Measurements from ENCODE around the gene AGAP6. TPM values are rescaled to one million over a fixed set of nuclear protein-coding genes. Genes with fewer than 3 reads are reported as not detected.

The AGAP6 gene
- total and polyA plus RNA-seq, 2 of the 8 experiments (the other 6 are each of a cell fraction or from before 2014, with no cell fraction given), result 13.0 to 15.3 TPM

GRCh38 chr10:50033481-50033880, 45.3 kb downstream of the AGAP6 start:
- ChIA-PET POLR2A (ENCODE audit: partially characterized antibody) (no interaction called here), CTCF (ENCODE audit: partially characterized antibody) (no interaction called here)
- Histone ChIP-seq H3K4ac (replicated peaks; ENCODE audit: insufficient read length, low read depth, low read length) (no peak overlapping the region), H3K79me1 (ENCODE audit: low read depth, low read length) (no peaks in the 10 kb centered on the region), H4K8ac (ENCODE audit: extremely low read depth, insufficient read depth, low read length) (no peak overlapping the region), H2AFZ (ENCODE audit: low read length) (no peak overlapping the region), H3K4me2 (ENCODE audit: insufficient read depth in 1 of 2, low read depth in 2 of 2, low read length in 2 of 2) (no peak overlapping the region), H3K14ac (ENCODE audit: insufficient read length) (no peak overlapping the region), H3K56ac (replicated peaks; ENCODE audit: insufficient read length, low read depth, low read length) (no peak overlapping the region), H2BK12ac (ENCODE audit: low read depth, low read length) (no peak overlapping the region), H4K20me1 (replicated peaks in 1 of 2; ENCODE audit: control insufficient read depth in 1 of 2, insufficient read depth in 2 of 2, low read length in 2 of 2) (no peaks in the 10 kb centered on the region), H3K23me2 (ENCODE audit: low read depth, low read length) (no peaks in the 10 kb centered on the region), H2BK15ac (ENCODE audit: low read length) (no peak overlapping the region), H4K5ac (ENCODE audit: insufficient read length, low read depth, low read length) (no peak overlapping the region), H3K9ac (replicated peaks in 1 of 4; ENCODE audit: extremely low read depth in 1 of 4, low read depth in 3 of 4, low read length in 3 of 4) (no peak overlapping the region), H2BK5ac (ENCODE audit: low read depth, low read length) (no peak overlapping the region), H3K9me3 (ENCODE audit: insufficient read depth in 2 of 2, low read depth in 1 of 2, low read length in 1 of 2) (no peaks in the 10 kb centered on the region), H2AK5ac (ENCODE audit: low read depth, low read length) (no peak overlapping the region), H3K27me3 (replicated peaks in 1 of 4; ENCODE audit: control insufficient read depth in 3 of 4, extremely low read depth in 1 of 4, insufficient read depth in 3 of 4, low read length in 3 of 4) (no peaks in the 10 kb centered on the region), H3K27ac (ENCODE audit: low read depth, low read length) (no peak overlapping the region), H2BK120ac (replicated peaks; ENCODE audit: low read depth, low read length) (no peak overlapping the region), H2BK20ac (ENCODE audit: low read length) (no peak overlapping the region), H3K4me3 (ENCODE audit: extremely low read depth in 1 of 4, insufficient read depth in 2 of 4, low read depth in 3 of 4, low read length in 4 of 4) (no peak overlapping the region), H4K91ac (replicated peaks; ENCODE audit: insufficient read length, low read length) (no peak overlapping the region), H3K23ac (ENCODE audit: insufficient read length) (no peak overlapping the region), H3K79me2 (ENCODE audit: control insufficient read depth in 1 of 2, insufficient read depth in 2 of 2, low read length in 2 of 2) (no peaks in the 10 kb centered on the region), H3K18ac (ENCODE audit: extremely low read depth, low read length) (no peak overlapping the region), H3K4me1 (replicated peaks in 1 of 4; ENCODE audit: control insufficient read depth in 3 of 4, insufficient read depth in 4 of 4, low read length in 3 of 4) (no peaks in the 10 kb centered on the region), H3K36me3 (ENCODE audit: control insufficient read depth in 2 of 4, insufficient read depth in 4 of 4, low read length in 3 of 4) (no peaks in the 10 kb centered on the region)
- no peak for TF ChIP-seq USF2 (IDR thresholded peaks at IDR 0.05; ENCODE audit: low read length)
- TF ChIP-seq SP2 (IDR thresholded peaks at IDR 0.05; ENCODE audit: low read length), result no peak
- no peak for TF ChIP-seq ATF2 (IDR thresholded peaks at IDR 0.05; ENCODE audit: low read length)
- TF ChIP-seq CTBP2 (IDR thresholded peaks at IDR 0.05; ENCODE audit: borderline replicate concordance, insufficient read depth, insufficient read length, low read length), result no peak
- TF ChIP-seq CEBPB (IDR thresholded peaks at IDR 0.05; ENCODE audit: low read depth, low read length), result no peak
- no peak for TF ChIP-seq SP1 (IDR thresholded peaks at IDR 0.05; ENCODE audit: low read depth, low read length)
- TF ChIP-seq BACH1 (IDR thresholded peaks at IDR 0.05; ENCODE audit: low read length), result no peak
- TF ChIP-seq CHD2 (IDR thresholded peaks at IDR 0.05; ENCODE audit: low read length), result no peak
- TF ChIP-seq RXRA (IDR thresholded peaks at IDR 0.05; ENCODE audit: insufficient read depth, low read depth, low read length), result no peak
- TF ChIP-seq SAP30 (IDR thresholded peaks at IDR 0.05; ENCODE audit: insufficient read depth, insufficient replicate concordance, low read length), result no peak
- no peak for FAIRE-seq
- DNase-seq (ENCODE audit: low read depth in 1 of 2, low spot score in 2 of 2), result no peak
- WGBS, 2 experiments (ENCODE audit: extremely low coverage in 1 of 2, insufficient coverage in 1 of 2, insufficient read length in 1 of 2, insufficient replicate concordance in 2 of 2, low coverage in 1 of 2, low lambda C conversion rate in 2 of 2, missing lambda C conversion rate in 1 of 2), result 67% methylated on average over 3 of the region's 3 CpGs; no CpG with 5 or more reads in 1 of the 2 experiments
